Neural progenitor cell (in vitro differentiated cells): ENCODE data around the gene VTA1. TPM values are rescaled to one million over a fixed set of nuclear protein-coding genes. Genes with fewer than 3 reads are reported as not detected.
"Not testable (repeated sequence)": the region's sequence is repeated elsewhere in the genome, so short reads cannot be mapped to it uniquely, and the experiment has no call there.

ENCODE experiments used
- DNase-seq: peaks from one replicate; pipeline ENCODE4 v3.0.0-alpha.2; 2016; ENCODE audit warnings: low spot score
- H2AFZ ChIP-seq: fragments of 200-600 bp; sonication (generic); replicated peaks from 2 replicates; pipeline ENCODE4 v1.6.1; 2016; ENCODE audit warnings: antibody characterized with exemption
- H3F3A ChIP-seq: fragments of 200-600 bp; sonication (generic); 2 replicates; pipeline ENCODE4 v1.6.1; 2016; ENCODE audit warnings: antibody characterized with exemption, low read depth
- H3K27ac ChIP-seq: fragments of 200-600 bp; sonication (generic); 2 replicates; pipeline ENCODE4 v1.5.1; 2016; ENCODE audit warnings: mild to moderate bottlenecking
- H3K27me3 ChIP-seq: fragments of 200-600 bp; sonication (generic); 2 replicates; pipeline ENCODE4 v1.6.1; 2016; ENCODE audit warnings: mild to moderate bottlenecking, moderate library complexity
- H3K36me3 ChIP-seq: fragments of 200-600 bp; sonication (generic); 2 replicates; pipeline ENCODE4 v1.5.1; 2016
- H3K4me1 ChIP-seq: fragments of 200-600 bp; sonication (generic); 2 replicates; pipeline ENCODE4 v1.6.1; 2016; ENCODE audit warnings: mixed run types
- H3K4me2 ChIP-seq: fragments of 200-600 bp; sonication (generic); 2 replicates; pipeline ENCODE4 v1.6.1; 2016
- H3K4me3 ChIP-seq: fragments of 200-600 bp; sonication (generic); 2 replicates; pipeline ENCODE4 v1.5.1; 2016
- H3K79me2 ChIP-seq: fragments of 200-600 bp; sonication (generic); 2 replicates; pipeline ENCODE4 v1.6.1; 2016; ENCODE audit warnings: low read depth
- H3K9ac ChIP-seq: fragments of 200-600 bp; sonication (generic); 2 replicates; pipeline ENCODE4 v1.6.1; 2016
- H3K9me3 ChIP-seq: fragments of 200-600 bp; sonication (generic); 2 replicates; pipeline ENCODE4 v1.5.1; 2016; ENCODE audit warnings: low read depth
- H4K20me1 ChIP-seq: fragments of 200-600 bp; sonication (generic); 2 replicates; pipeline ENCODE4 v1.6.1; 2016; ENCODE audit warnings: low read depth
- H3K27ac Mint-ChIP-seq: 3 replicates; pipeline ENCODE4 v1.8.0; 2021; ENCODE audit warnings: mixed read lengths
- H3K27me3 Mint-ChIP-seq: 2 replicates; pipeline ENCODE4 v1.8.0; 2022; ENCODE audit warnings: low read depth, mild to moderate bottlenecking, inconsistent platforms, moderate library complexity, mixed read lengths; ENCODE audit not compliant: insufficient read depth
- H3K36me3 Mint-ChIP-seq: 3 replicates; pipeline ENCODE4 v1.8.0; 2021; ENCODE audit warnings: mixed read lengths
- H3K4me1 Mint-ChIP-seq: 3 replicates; pipeline ENCODE4 v1.8.0; 2021; ENCODE audit warnings: mixed read lengths
- H3K4me3 Mint-ChIP-seq: 3 replicates; pipeline ENCODE4 v1.8.0; 2021; ENCODE audit warnings: mild to moderate bottlenecking, moderate library complexity, mixed read lengths
- H3K9me3 Mint-ChIP-seq: 3 replicates; pipeline ENCODE4 v1.8.0; 2020; ENCODE audit warnings: mixed read lengths
- CTCF ChIP-seq: fragments of 200-600 bp; sonication (generic); IDR thresholded peaks from 2 replicates; pipeline ENCODE4 v1.5.1; 2017; ENCODE audit warnings: antibody characterized with exemption, mild to moderate bottlenecking
- EZH2 ChIP-seq: fragments of 200-600 bp; sonication (generic); IDR thresholded peaks from 2 replicates; pipeline ENCODE4 v1.6.1; 2017; ENCODE audit warnings: antibody characterized with exemption, mild to moderate bottlenecking, moderate library complexity
- EZH2phosphoT487 ChIP-seq: fragments of 200-600 bp; sonication (generic); IDR thresholded peaks from 2 replicates; pipeline ENCODE4 v1.6.1; 2017; ENCODE audit warnings: antibody characterized with exemption
- total RNA-seq: library from RNA; depleted of rRNA; stranded (reverse); fragments of >200 nt; gene quantifications from 2 replicates; pipeline ENCODE4 v1.2.3, GENCODE V29; 2015; ENCODE audit warnings: low replicate concordance

The VTA1 gene
- total RNA-seq, 1 donor from 2014 or later: 92.6 TPM

GRCh38 chr6:142130814-142131213 is 16.2 kb upstream of the VTA1 start:
- Histone ChIP-seq H3K9me3 (no peaks in the 10 kb centered on the region), H3F3A (no peaks in the 10 kb centered on the region), H2AFZ (no peak overlapping the region), H3K36me3 (no peaks in the 10 kb centered on the region), H3K79me2 (no peaks in the 10 kb centered on the region), H3K4me2 (no peak overlapping the region), H3K4me1 (peaks cover 11% of the 10 kb centered on the region), H3K27ac (no peak overlapping the region), H3K27me3 (no peaks in the 10 kb centered on the region), H3K9ac (no peak overlapping the region), H3K4me3 (no peak overlapping the region), H4K20me1 (no peaks in the 10 kb centered on the region)
- DNase-seq: no peak
- Mint-ChIP-seq H3K27me3 (peaks cover 2% of the 10 kb centered on the region), H3K4me1 (no peaks in the 10 kb centered on the region), H3K4me3 (no peak overlapping the region), H3K9me3 (no peaks in the 10 kb centered on the region), H3K36me3 (no peaks in the 10 kb centered on the region), H3K27ac (no peak overlapping the region)
- no peak for TF ChIP-seq EZH2phosphoT487
- no peak for TF ChIP-seq CTCF
- no peak for TF ChIP-seq EZH2

GRCh38 chr6:142132625-142133024 is 14.4 kb upstream of the VTA1 start, which contains the start of gene GJE1:
Gene GJE1, plus strand, starts transcription at chr6:142132925. Its CDS starts 234 bp downstream, at chr6:142133159.
- Histone ChIP-seq H3F3A (no peaks in the 10 kb centered on the region), H3K4me3 (no peak within 1 kb of the TSS), H3K9ac (no peak within 1 kb of the TSS), H3K4me2 (peak within 1 kb of the TSS; percentile 43), H3K27me3 (no peaks in the 10 kb centered on the region), H3K27ac (no peak within 1 kb of the TSS), H2AFZ (peak within 1 kb of the TSS; percentile 46), H4K20me1 (no peaks in the 10 kb centered on the region), H3K4me1 (peaks cover 11% of the 10 kb centered on the region), H3K79me2 (no peaks in the 10 kb centered on the region), H3K36me3 (no peaks in the 10 kb centered on the region), H3K9me3 (no peaks in the 10 kb centered on the region)
- Mint-ChIP-seq H3K36me3 (no peaks in the 10 kb centered on the region), H3K27ac (no peak within 1 kb of the TSS), H3K27me3 (peaks cover 2% of the 10 kb centered on the region), H3K4me3 (no peak within 1 kb of the TSS), H3K4me1 (no peaks in the 10 kb centered on the region), H3K9me3 (no peaks in the 10 kb centered on the region)
- peak; percentile 47 for DNase-seq
- TF ChIP-seq EZH2phosphoT487: no peak
- TF ChIP-seq EZH2: no peak
- TF ChIP-seq CTCF: no peak

GRCh38 chr6:142138876-142139275 is 8.2 kb upstream of the VTA1 start:
- no peak for DNase-seq
- no peaks in the 10 kb centered on the region for H3K4me1 ChIP-seq
- no peaks in the 10 kb centered on the region for H3K36me3 ChIP-seq
- no peak overlapping the region for H3K4me3 ChIP-seq
- no peaks in the 10 kb centered on the region for H3F3A ChIP-seq
- no peaks in the 10 kb centered on the region for H3K9me3 ChIP-seq
- no peak overlapping the region for H3K4me2 ChIP-seq
- TF ChIP-seq EZH2: no peak
- peak; percentile 13 for TF ChIP-seq CTCF
- H3K36me3 Mint-ChIP-seq: no peaks in the 10 kb centered on the region
- H3K9me3 Mint-ChIP-seq: no peaks in the 10 kb centered on the region
- H2AFZ ChIP-seq: no peak overlapping the region
- H3K27me3 Mint-ChIP-seq: no peaks in the 10 kb centered on the region
- no peak overlapping the region for H3K27ac ChIP-seq
- no peaks in the 10 kb centered on the region for H3K79me2 ChIP-seq
- H3K27ac Mint-ChIP-seq: no peak overlapping the region
- H3K27me3 ChIP-seq: no peaks in the 10 kb centered on the region
- no peaks in the 10 kb centered on the region for H3K4me1 Mint-ChIP-seq
- no peaks in the 10 kb centered on the region for H4K20me1 ChIP-seq
- no peak overlapping the region for H3K4me3 Mint-ChIP-seq
- H3K9ac ChIP-seq: no peak overlapping the region

GRCh38 chr6:142141531-142141930 is 5.5 kb upstream of the VTA1 start:
- H2AFZ ChIP-seq, H3K36me3 Mint-ChIP-seq, H3K9ac ChIP-seq, H3K4me1 ChIP-seq, H3K36me3 ChIP-seq, H3K9me3 Mint-ChIP-seq, H3K79me2 ChIP-seq, H3K4me2 ChIP-seq, H3K9me3 ChIP-seq, H3K4me3 ChIP-seq, H3K27me3 ChIP-seq, DNase-seq, H3K27ac Mint-ChIP-seq, H3K27ac ChIP-seq, H3F3A ChIP-seq, H4K20me1 ChIP-seq, H3K27me3 Mint-ChIP-seq, H3K4me1 Mint-ChIP-seq, H3K4me3 Mint-ChIP-seq: not testable (repeated sequence)
